NB4 (cell line): Measurements from ENCODE around the gene NIT2.

Experiments
- CTCF ChIP-seq: IDR thresholded peaks from one replicate; pipeline ENCODE4 v1.5.1; 2012; ENCODE audit warnings: low read depth, low read length
- MAX ChIP-seq: IDR thresholded peaks from 2 replicates; pipeline ENCODE4 v1.6.1; 2011; ENCODE audit warnings: low read depth, low read length
- POLR2A ChIP-seq: IDR thresholded peaks from 2 replicates; pipeline ENCODE4 v1.6.1; 2011; ENCODE audit warnings: mild to moderate bottlenecking; ENCODE audit not compliant: insufficient read length; ENCODE audit errors: extremely low read depth

- TF ChIP-seq POLR2A (peak; percentile 89), CTCF (no peak), MAX (peak; percentile 82)
Observed at GRCh38 chr3:100334488-100335351, at the start of gene NIT2.
